Spleen (tissue), 7 donors: ENCODE measurements around the gene LMX1A.

ENCODE experiments used
- CTCF ChIP-seq, 11 experiments: fragments of 200-600 bp in 7 of 11; fragments of 450-650 bp in 4 of 11; sonication (generic) in 4 of 11; IDR thresholded peaks in 8 of 11; conservative IDR thresholded peaks in 3 of 11; 1 replicate in 7 of 11; 2 replicates in 4 of 11; pipeline versions ENCODE4 v1.4.0 to v1.8.0; 2016 to 2021; ENCODE audit warnings: antibody characterized with exemption in 11 of 11, inconsistent platforms in 4 of 11, mild to moderate bottlenecking in 1 of 11
- POLR2A ChIP-seq, 3 donors: fragments of 450-650 bp; IDR thresholded peaks; one replicate each; pipeline ENCODE4 v1.5.1; 2017; ENCODE audit warnings: antibody characterized with exemption in 3 of 3, mild to moderate bottlenecking in 1 of 3
- donor health status: DM: no; HTN: no; CAD: no; lungs with moderate emphysema.
- donor health status: DM: no; HTN: no; CAD: no.
- donor health status: DM: no; HTN: no; CAD: no.

- no peak for TF ChIP-seq POLR2A (IDR thresholded peaks at IDR 0.05)
- TF ChIP-seq CTCF (IDR thresholded peaks at IDR 0.05 in 8 of 11, conservative IDR thresholded peaks at IDR 0.05 in 3 of 11) = no peak
Observed at GRCh38 chr1:165224504-165224903, 132.0 kb downstream of the LMX1A start.
